ENCODE measurements around the gene CDC5L. TPM values are rescaled to one million over a fixed set of nuclear protein-coding genes. Genes with fewer than 3 reads are reported as not detected.

Gene CDC5L
- total and polyA plus RNA-seq, 2 of the 13 experiments (the other 11 are each of a cell fraction or from before 2014, with no cell fraction given), result 11.0 to 34.2 TPM

DNA sequence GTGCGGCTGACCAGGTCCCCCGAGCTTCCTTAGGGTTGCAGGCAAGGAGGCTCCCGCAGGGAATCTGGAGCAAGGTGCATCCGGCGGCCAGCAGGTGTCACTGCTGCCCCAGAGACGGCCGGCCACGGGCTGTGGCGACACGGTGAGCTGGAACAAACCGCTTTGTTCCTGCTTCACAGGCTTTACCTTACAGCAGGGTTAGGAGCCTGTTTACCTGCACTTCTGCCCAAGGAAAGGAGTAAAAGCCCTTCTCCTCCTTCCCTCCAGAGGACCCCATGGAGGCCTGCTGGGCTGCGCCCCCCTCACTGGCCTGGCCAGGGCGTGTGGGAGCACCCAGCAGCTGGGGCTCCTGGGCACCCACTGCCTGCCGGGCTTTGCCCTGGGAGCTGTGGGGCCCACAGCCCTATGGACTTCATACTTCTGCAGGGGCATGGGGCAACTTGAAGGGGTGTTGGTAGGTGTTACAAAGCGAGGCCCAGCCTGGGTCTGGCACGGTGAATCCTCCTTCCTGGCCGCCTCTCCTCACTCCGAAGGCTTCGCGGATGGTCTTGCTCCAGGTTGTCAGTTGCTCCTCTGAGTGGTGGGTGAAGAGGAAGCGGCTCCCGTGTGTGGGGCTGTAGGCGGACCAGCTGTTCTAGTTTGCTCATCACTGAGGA lies 88.4 kb downstream of the CDC5L start (continued):
- TF ChIP-seq ZNF737 (CRISPR knock-in tag; IDR thresholded peaks at IDR 0.05; ENCODE audit: borderline replicate concordance), result no peak
- peak; percentile 58; the same call in 1 of the 2 replicates for TF ChIP-seq ELF3 (CRISPR knock-in tag; IDR thresholded peaks at IDR 0.05)
- TF ChIP-seq AGO1 (IDR thresholded peaks at IDR 0.05; ENCODE audit: low read depth, low read length, poor library complexity, severe bottlenecking), result peak; percentile 46
- peak; percentile 92 for TF ChIP-seq KDM2A (CRISPR knock-in tag; IDR thresholded peaks at IDR 0.05; ENCODE audit: borderline replicate concordance, low read depth)
- peak; percentile 63; the same call in 1 of the 2 replicates for TF ChIP-seq HNF1B (CRISPR knock-in tag; IDR thresholded peaks at IDR 0.05)
- TF ChIP-seq IRF9 (CRISPR knock-in tag; IDR thresholded peaks at IDR 0.05; ENCODE audit: borderline replicate concordance), result peak; percentile 85; the same call in 1 of the 2 replicates
- peak; percentile 96 for TF ChIP-seq RAD21 (CRISPR knock-in tag; IDR thresholded peaks at IDR 0.05)
- peak; percentile 46; the same call in 1 of the 2 replicates for TF ChIP-seq KDM3A (CRISPR knock-in tag; IDR thresholded peaks at IDR 0.05; ENCODE audit: low read depth)
- TF ChIP-seq NFATC3 (CRISPR knock-in tag; IDR thresholded peaks at IDR 0.05), result no peak
- TF ChIP-seq SIN3B (IDR thresholded peaks at IDR 0.05; ENCODE audit: low read length), result no peak
- TF ChIP-seq ZFY (CRISPR knock-in tag; IDR thresholded peaks at IDR 0.05), result peak; percentile 44; the same call in 1 of the 2 replicates
- no peak for TF ChIP-seq NCOA5 (CRISPR knock-in tag; IDR thresholded peaks at IDR 0.05)
- TF ChIP-seq SAFB2 (CRISPR knock-in tag; IDR thresholded peaks at IDR 0.05; ENCODE audit: borderline replicate concordance, low read depth), result 0 out of 2 replicates have a peak, but pooled peaks have one; percentile 31
- TF ChIP-seq ZFX (CRISPR knock-in tag; IDR thresholded peaks at IDR 0.05; ENCODE audit: low read depth), result peak; percentile 33; the same call in 1 of the 2 replicates
- 0 out of 2 replicates have a peak, but pooled peaks have one; percentile 13 for TF ChIP-seq ZNF12 (CRISPR knock-in tag; IDR thresholded peaks at IDR 0.05)
- no peak; the same call in 1 of the 2 replicates for TF ChIP-seq JUN (CRISPR knock-in tag; IDR thresholded peaks at IDR 0.05)
- TF ChIP-seq, protein P1, sequence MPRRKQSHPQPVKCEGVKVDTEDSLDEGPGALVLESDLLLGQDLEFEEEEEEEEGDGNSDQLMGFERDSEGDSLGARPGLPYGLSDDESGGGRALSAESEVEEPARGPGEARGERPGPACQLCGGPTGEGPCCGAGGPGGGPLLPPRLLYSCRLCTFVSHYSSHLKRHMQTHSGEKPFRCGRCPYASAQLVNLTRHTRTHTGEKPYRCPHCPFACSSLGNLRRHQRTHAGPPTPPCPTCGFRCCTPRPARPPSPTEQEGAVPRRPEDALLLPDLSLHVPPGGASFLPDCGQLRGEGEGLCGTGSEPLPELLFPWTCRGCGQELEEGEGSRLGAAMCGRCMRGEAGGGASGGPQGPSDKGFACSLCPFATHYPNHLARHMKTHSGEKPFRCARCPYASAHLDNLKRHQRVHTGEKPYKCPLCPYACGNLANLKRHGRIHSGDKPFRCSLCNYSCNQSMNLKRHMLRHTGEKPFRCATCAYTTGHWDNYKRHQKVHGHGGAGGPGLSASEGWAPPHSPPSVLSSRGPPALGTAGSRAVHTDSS (CRISPR knock-in tag; conservative IDR thresholded peaks at IDR 0.05), result no peak
- TF ChIP-seq ZNF230 (CRISPR knock-in tag; IDR thresholded peaks at IDR 0.05), result peak; percentile 65; the same call in 1 of the 2 replicates
- peak; percentile 73; the same call in 1 of the 2 replicates for TF ChIP-seq SRY (CRISPR knock-in tag; IDR thresholded peaks at IDR 0.05)
- TF ChIP-seq ZNF572 (CRISPR knock-in tag; IDR thresholded peaks at IDR 0.05), result 0 out of 2 replicates have a peak, but pooled peaks have one; percentile 22
- 0 out of 2 replicates have a peak, but pooled peaks have one; percentile 49 for TF ChIP-seq KMT2A (CRISPR knock-in tag; IDR thresholded peaks at IDR 0.05)
- no peak for TF ChIP-seq ZNF547 (CRISPR knock-in tag; IDR thresholded peaks at IDR 0.05)
- TF ChIP-seq ZNF788 (CRISPR knock-in tag; IDR thresholded peaks at IDR 0.05; ENCODE audit: borderline replicate concordance), result no peak
- peak; percentile 52; the same call in 1 of the 2 replicates for TF ChIP-seq ZNF331 (CRISPR knock-in tag; IDR thresholded peaks at IDR 0.05)
- TF ChIP-seq FOXA3 (CRISPR knock-in tag; IDR thresholded peaks at IDR 0.05), result peak; percentile 29; the same call in 1 of the 2 replicates
- TF ChIP-seq ZNF260 (CRISPR knock-in tag; IDR thresholded peaks at IDR 0.05; ENCODE audit: borderline replicate concordance, low read depth), result no peak
